ENCODE measurements around the gene QRICH2. TPM values are rescaled to one million over a fixed set of nuclear protein-coding genes. Genes with fewer than 3 reads are reported as not detected.

QRICH2 gene
- total and polyA plus RNA-seq, 10 of the 15 experiments (the other 5 are each of a cell fraction or from before 2014, with no cell fraction given) = 0.04 to 0.72 (median 0.25) TPM

- peak; percentile 86; the same call in 2 of the 3 replicates for TF ChIP-seq POU2F2 (IDR thresholded peaks at IDR 0.05; ENCODE audit: borderline replicate concordance, low read depth, low read length)
- TF ChIP-seq CHD1 (IDR thresholded peaks at IDR 0.05; ENCODE audit: low read depth, low read length) = 0 out of 2 replicates have a peak, but pooled peaks have one; percentile 8
- peak in 1 of 3 experiments; percentile 12; a peak in 1 of 6 replicates for TF ChIP-seq CTCF (IDR thresholded peaks at IDR 0.05 in 2 of 3, conservative IDR thresholded peaks at IDR 0.05 in 1 of 3; ENCODE audit: control insufficient read depth in 2 of 3, extremely low read depth in 1 of 3, insufficient read depth in 1 of 3, low read depth in 3 of 3, low read length in 3 of 3)
- TF ChIP-seq HSF1 (IDR thresholded peaks at IDR 0.05; ENCODE audit: low read depth, low read length) = no peak
- peak; percentile 87 for TF ChIP-seq RELA (IDR thresholded peaks at IDR 0.05; ENCODE audit: borderline replicate concordance, partially characterized antibody)
- peak; percentile 19 for TF ChIP-seq MYC (IDR thresholded peaks at IDR 0.05; ENCODE audit: insufficient read depth, insufficient read length, insufficient replicate concordance, low read length, severe bottlenecking)
- peak; percentile 76 for TF ChIP-seq ELK1 (IDR thresholded peaks at IDR 0.05; ENCODE audit: low read depth, low read length)
- no peak for TF ChIP-seq PML (IDR thresholded peaks at IDR 0.05; ENCODE audit: low read length)
- no peak; the same call in none of the 2 replicates for TF ChIP-seq HCFC1 (IDR thresholded peaks at IDR 0.05; ENCODE audit: low read length)
- peak; percentile 89 for TF ChIP-seq CREM (IDR thresholded peaks at IDR 0.05; ENCODE audit: low read depth)
- peak; percentile 34; the same call in 1 of the 2 replicates for TF ChIP-seq ZNF24 (IDR thresholded peaks at IDR 0.05)
- peak in 1 of 2 experiments; percentile 91; a peak in 2 of 4 replicates for TF ChIP-seq ETV6 (conservative IDR thresholded peaks at IDR 0.05 in 1 of 2, IDR thresholded peaks at IDR 0.05 in 1 of 2; ENCODE audit: borderline replicate concordance in 1 of 2, low read depth in 1 of 2)
- TF ChIP-seq MYB (IDR thresholded peaks at IDR 0.05; ENCODE audit: borderline replicate concordance, low read depth, low read length) = no peak
- TF ChIP-seq ZNF384 (IDR thresholded peaks at IDR 0.05; ENCODE audit: borderline replicate concordance, low read depth, low read length) = no peak
- peak; percentile 41; the same call in 1 of the 2 replicates for TF ChIP-seq ZNF687 (IDR thresholded peaks at IDR 0.05)
- TF ChIP-seq IRF3 (IDR thresholded peaks at IDR 0.05) = peak; percentile 27; the same call in 1 of the 2 replicates
- peak; percentile 83 for TF ChIP-seq MEF2A (IDR thresholded peaks at IDR 0.05; ENCODE audit: insufficient read depth, low read depth, low read length)
These were observed 36.2 kb downstream of the QRICH2 start (continued) for GRCh38 chr17:76271669-76272540.
